C4-2B (cell line): Measurements from ENCODE around the gene ARHGEF25.
"Not testable (repeated sequence)": the region's sequence is repeated elsewhere in the genome, so short reads cannot be mapped to it uniquely, and the experiment has no call there.

Source experiments
- ZFX ChIP-seq: fragments of 450-650 bp; IDR thresholded peaks from 2 replicates; pipeline ENCODE4 v1.6.1; 2017
- TF ChIP-seq, protein P1 (sequence below): fragments of 450-650 bp; conservative IDR thresholded peaks from 2 replicates; pipeline ENCODE4 v1.5.1; 2017; ENCODE audit warnings: mild to moderate bottlenecking

DNA sequence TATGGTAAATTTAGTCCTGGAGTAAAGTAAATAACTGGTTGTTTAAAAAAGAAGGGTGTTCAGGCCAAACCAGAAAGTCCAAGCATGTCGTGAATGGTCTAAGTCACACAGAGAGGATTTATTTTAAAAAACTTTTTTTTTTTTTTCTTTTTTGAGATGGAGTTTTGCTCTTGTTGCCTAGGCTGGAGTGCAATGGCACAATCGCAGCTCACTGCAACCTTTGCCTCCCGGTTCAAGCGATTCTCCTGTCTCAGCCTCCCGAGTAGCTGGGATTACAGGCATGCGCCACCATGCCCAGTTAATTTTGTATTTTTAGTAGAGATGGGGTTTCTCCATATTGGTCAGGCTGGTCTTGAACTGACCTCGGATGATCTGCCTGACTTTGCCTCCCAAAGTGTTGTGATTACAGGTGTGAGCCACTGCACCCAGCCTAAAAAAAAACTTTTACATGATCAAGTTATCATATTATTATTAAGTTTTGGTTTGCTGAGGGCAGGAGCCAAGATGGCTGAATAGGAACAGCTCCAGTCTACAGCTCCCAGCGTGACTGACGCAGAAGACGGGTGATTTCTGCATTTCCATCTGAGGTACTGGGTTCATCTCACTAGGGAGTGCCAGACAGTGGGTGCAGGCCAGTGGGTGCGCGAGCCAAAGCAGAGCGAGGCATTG lies 34.9 kb downstream of the ARHGEF25 start:
- TF ChIP-seq, protein P1, sequence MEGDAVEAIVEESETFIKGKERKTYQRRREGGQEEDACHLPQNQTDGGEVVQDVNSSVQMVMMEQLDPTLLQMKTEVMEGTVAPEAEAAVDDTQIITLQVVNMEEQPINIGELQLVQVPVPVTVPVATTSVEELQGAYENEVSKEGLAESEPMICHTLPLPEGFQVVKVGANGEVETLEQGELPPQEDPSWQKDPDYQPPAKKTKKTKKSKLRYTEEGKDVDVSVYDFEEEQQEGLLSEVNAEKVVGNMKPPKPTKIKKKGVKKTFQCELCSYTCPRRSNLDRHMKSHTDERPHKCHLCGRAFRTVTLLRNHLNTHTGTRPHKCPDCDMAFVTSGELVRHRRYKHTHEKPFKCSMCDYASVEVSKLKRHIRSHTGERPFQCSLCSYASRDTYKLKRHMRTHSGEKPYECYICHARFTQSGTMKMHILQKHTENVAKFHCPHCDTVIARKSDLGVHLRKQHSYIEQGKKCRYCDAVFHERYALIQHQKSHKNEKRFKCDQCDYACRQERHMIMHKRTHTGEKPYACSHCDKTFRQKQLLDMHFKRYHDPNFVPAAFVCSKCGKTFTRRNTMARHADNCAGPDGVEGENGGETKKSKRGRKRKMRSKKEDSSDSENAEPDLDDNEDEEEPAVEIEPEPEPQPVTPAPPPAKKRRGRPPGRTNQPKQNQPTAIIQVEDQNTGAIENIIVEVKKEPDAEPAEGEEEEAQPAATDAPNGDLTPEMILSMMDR = not testable (repeated sequence)
- TF ChIP-seq ZFX = not testable (repeated sequence)
